ENCODE results near the gene RCHY1. TPM values are rescaled to one million over a fixed set of nuclear protein-coding genes. Genes with fewer than 3 reads are reported as not detected.
"Not testable (repeated sequence)": the region's sequence is repeated elsewhere in the genome, so short reads cannot be mapped to it uniquely, and the experiment has no call there.

The RCHY1 gene
- total RNA-seq, 1 donor from 2014 or later = 57.8 TPM

GRCh38 chr4:75516144-75516543, 1.9 kb upstream of the RCHY1 start:
- no peak for DNase-seq (ENCODE audit: low spot score)

- DNase-seq (ENCODE audit: low spot score) = no peak
Measured at GRCh38 chr4:75514949-75515612, 878 bp upstream of the RCHY1 start.

GRCh38 chr4:75513526-75514130, 575 bp downstream of the RCHY1 start:
- DNase-seq (ENCODE audit: low spot score) = peak; percentile 32

- DNase-seq (ENCODE audit: low spot score) = peak; percentile 24
Measured at GRCh38 chr4:75512386-75513211, 1.6 kb downstream of the RCHY1 start.

GRCh38 chr4:75511841-75512240, 2.4 kb downstream of the RCHY1 start:
- DNase-seq (ENCODE audit: low spot score) = no peak

- DNase-seq (ENCODE audit: low spot score) = not testable (repeated sequence)
Measured at GRCh38 chr4:75509592-75509991, 4.6 kb downstream of the RCHY1 start.

- DNase-seq (ENCODE audit: low spot score) = no peak
Measured at GRCh38 chr4:75505630-75506029, 8.6 kb downstream of the RCHY1 start.

GRCh38 chr4:75502671-75503070, 11.5 kb downstream of the RCHY1 start:
- DNase-seq (ENCODE audit: low spot score) = no peak

- no peak for DNase-seq (ENCODE audit: low spot score)
Measured at GRCh38 chr4:75499900-75500299, 14.3 kb downstream of the RCHY1 start.

- DNase-seq (ENCODE audit: low spot score) = no peak
Measured at GRCh38 chr4:75498041-75498440, 16.2 kb downstream of the RCHY1 start.

- DNase-seq (ENCODE audit: low spot score) = peak; percentile 11
Measured at GRCh38 chr4:75497133-75497532, 17.1 kb downstream of the RCHY1 start.

- peak; percentile 65 for DNase-seq (ENCODE audit: low spot score)
Measured at GRCh38 chr4:75496406-75496805, 17.8 kb downstream of the RCHY1 start.

- no peak for DNase-seq (ENCODE audit: low spot score)
Measured at GRCh38 chr4:75495476-75495875, 18.7 kb downstream of the RCHY1 start.

GRCh38 chr4:75494563-75494962, 19.6 kb downstream of the RCHY1 start:
- peak; percentile 40 for DNase-seq (ENCODE audit: low spot score)

- peak; percentile 68 for DNase-seq (ENCODE audit: low spot score)
Measured at GRCh38 chr4:75490155-75490554, 24.0 kb downstream of the RCHY1 start.

- DNase-seq (ENCODE audit: low spot score) = no peak
Measured at GRCh38 chr4:75484190-75484589, 30.0 kb downstream of the RCHY1 start.

GRCh38 chr4:75477201-75477600, 37.0 kb downstream of the RCHY1 start:
- DNase-seq (ENCODE audit: low spot score) = no peak

- DNase-seq (ENCODE audit: low spot score) = no peak
Measured at GRCh38 chr4:75470738-75471137, 43.5 kb downstream of the RCHY1 start.

GRCh38 chr4:75469896-75470295, 44.3 kb downstream of the RCHY1 start:
- no peak for DNase-seq (ENCODE audit: low spot score)

- DNase-seq (ENCODE audit: low spot score) = no peak
Measured at GRCh38 chr4:75457365-75457764, 56.8 kb downstream of the RCHY1 start.

GRCh38 chr4:75434105-75434504, 80.1 kb downstream of the RCHY1 start:
- DNase-seq (ENCODE audit: low spot score) = no peak

GRCh38 chr4:75432683-75433082, 81.5 kb downstream of the RCHY1 start:
- DNase-seq (ENCODE audit: low spot score) = no peak

GRCh38 chr4:75429208-75429607, 85.0 kb downstream of the RCHY1 start:
- DNase-seq (ENCODE audit: low spot score) = no peak
